K562 (cell line): ENCODE results near the gene ALS2CL. TPM values are rescaled to one million over a fixed set of nuclear protein-coding genes. Genes with fewer than 3 reads are reported as not detected.
"Not testable (repeated sequence)": the region's sequence is repeated elsewhere in the genome, so short reads cannot be mapped to it uniquely, and the experiment has no call there.

Experiments
- ATAC-seq: fragments of 200-7000 bp; cut with Tn5 transposase; 3 replicates; pipeline ENCODE4 v1.9.1; 2020; ENCODE audit warnings: moderate library complexity
- BruUV-seq: library from RNA; stranded (reverse); fragments of 400-500 nt; replicated peaks from 2 replicates; lab custom pipeline; 2021; lab: Mats Ljungman, UMichigan
- CTCF ChIA-PET: fragments of 300-600 bp; formaldehyde crosslinking; extraction: SDS; loops from one replicate; lab custom pipeline; 2021; ENCODE audit warnings: low intra/inter-chr PET ratio; lab: Yijun Ruan, JAX
- POLR2A ChIA-PET: fragments of 300-600, 350-650 bp; sonication (Branson Sonifier 250); formaldehyde crosslinking; extraction: SDS; loops from one replicate; lab custom pipeline; 2021; ENCODE audit warnings: antibody characterized with exemption, inconsistent platforms; lab: Yijun Ruan, JAX
- DNase-seq, 4 experiments: peaks; one replicate each; pipeline versions ENCODE4 v3.0.0 to v3.0.0-alpha.2; 2011 to 2018; ENCODE audit warnings: low spot score in 3 of 4, mixed read lengths in 3 of 4; ENCODE audit errors: extremely low read depth in 1 of 4
- FAIRE-seq: peaks from 2 replicates; lab custom pipeline; 2011; peaks lifted over from hg19 to GRCh38; lab: Jason Lieb, UNC
- H2AFZ ChIP-seq: 2 replicates; pipeline ENCODE4 v1.6.0; 2011; ENCODE audit warnings: low read depth, low read length, control low read depth, inconsistent platforms
- H3K27ac ChIP-seq: fragments of 200-600 bp; 3 replicates; pipeline ENCODE4 v1.8.0; 2011; ENCODE audit warnings: low read depth, mild to moderate bottlenecking, control low read depth, inconsistent platforms, low read length, moderate library complexity, mixed read lengths; ENCODE audit errors: extremely low read depth
- H3K27me3 ChIP-seq, 2 experiments: fragments of 300-600 bp in 1 of 2; 2 replicates in 1 of 2; 3 replicates in 1 of 2; pipeline versions ENCODE4 v1.6.0 to v1.8.0; 2011; ENCODE audit warnings: inconsistent platforms in 2 of 2, low read length in 2 of 2, mild to moderate bottlenecking in 1 of 2, mixed read lengths in 1 of 2, moderate library complexity in 1 of 2; ENCODE audit not compliant: control insufficient read depth in 2 of 2, insufficient read depth in 2 of 2
- H3K36me3 ChIP-seq: fragments of 300-600 bp; 3 replicates; pipeline ENCODE4 v1.8.0; 2011; ENCODE audit warnings: mild to moderate bottlenecking, low read length, inconsistent platforms; ENCODE audit not compliant: control insufficient read depth, insufficient read depth
- H3K4me1 ChIP-seq, 2 experiments: fragments of 200-600 bp in 1 of 2; replicated peaks in 1 of 2; 2 replicates in 1 of 2; 3 replicates in 1 of 2; pipeline versions ENCODE4 v1.5.1 to v1.8.0; 2011; ENCODE audit warnings: inconsistent platforms in 2 of 2, low read length in 2 of 2, mild to moderate bottlenecking in 1 of 2, mixed read lengths in 1 of 2, moderate library complexity in 1 of 2; ENCODE audit not compliant: control insufficient read depth in 2 of 2, insufficient read depth in 2 of 2
- H3K4me2 ChIP-seq: 2 replicates; pipeline ENCODE4 v1.6.1; 2011; ENCODE audit warnings: low read length, control low read depth, inconsistent platforms, mixed read lengths; ENCODE audit not compliant: insufficient read depth
- H3K4me3 ChIP-seq: fragments of 200-600 bp; sonication (generic), shearing (Covaris generic); 2 replicates; pipeline ENCODE4 v1.5.1; 2016; ENCODE audit warnings: control low read depth, inconsistent platforms
- H3K79me2 ChIP-seq: fragments of 200-600 bp; 3 replicates; pipeline ENCODE4 v1.8.0; 2011; ENCODE audit warnings: low read length, inconsistent platforms; ENCODE audit not compliant: control insufficient read depth, insufficient read depth
- H3K9ac ChIP-seq, 2 experiments: 2 replicates each; pipeline versions ENCODE4 v1.6.0 to v1.6.1; 2011; ENCODE audit warnings: low read depth in 2 of 2, low read length in 2 of 2, control low read depth in 1 of 2, inconsistent platforms in 1 of 2, mild to moderate bottlenecking in 1 of 2, mixed read lengths in 1 of 2; ENCODE audit not compliant: insufficient read depth in 1 of 2
- H3K9me1 ChIP-seq: one replicate; pipeline ENCODE4 v1.6.0; 2011; ENCODE audit warnings: inconsistent platforms, mild to moderate bottlenecking, low read length, moderate library complexity; ENCODE audit not compliant: control insufficient read depth, insufficient read depth
- H3K9me3 ChIP-seq: replicated peaks from 2 replicates; pipeline ENCODE4 v1.5.1; 2011; ENCODE audit warnings: low read depth, low read length, inconsistent platforms; ENCODE audit not compliant: control insufficient read depth, insufficient read depth
- H4K20me1 ChIP-seq: replicated peaks from 2 replicates; pipeline ENCODE4 v1.6.1; 2011; ENCODE audit warnings: low read length, inconsistent platforms, mixed read lengths; ENCODE audit not compliant: control insufficient read depth, insufficient read depth
- BCOR ChIP-seq: fragments of 450-650 bp; IDR thresholded peaks from 2 replicates; pipeline ENCODE4 v1.6.1; 2016
- FOXA1 ChIP-seq: fragments of 450-650 bp; IDR thresholded peaks from 2 replicates; pipeline ENCODE4 v1.6.1; 2016; ENCODE audit warnings: mild to moderate bottlenecking, borderline replicate concordance
- HMGN3 ChIP-seq: IDR thresholded peaks from 2 replicates; pipeline ENCODE4 v1.6.1; 2011; ENCODE audit warnings: borderline replicate concordance, low read depth, mild to moderate bottlenecking, mixed read lengths, low read length; ENCODE audit not compliant: insufficient read length; ENCODE audit errors: extremely low read depth
- KLF13 ChIP-seq: fragments of 450-650 bp; IDR thresholded peaks from 2 replicates; pipeline ENCODE4 v1.6.1; 2016; ENCODE audit warnings: missing genetic modification characterization, low read depth, mild to moderate bottlenecking, missing compliant biosample characterization, moderate library complexity, borderline replicate concordance
- MIER1 ChIP-seq: fragments of 450-650 bp; IDR thresholded peaks from 2 replicates; pipeline ENCODE4 v1.6.1; 2016; ENCODE audit warnings: antibody characterized with exemption, mild to moderate bottlenecking, low read depth
- PHB ChIP-seq: fragments of 250-450 bp; sonication (Bioruptor Pico); IDR thresholded peaks from 2 replicates; pipeline ENCODE4 v1.5.0; 2021
- PKNOX1 ChIP-seq: fragments of 450-650 bp; IDR thresholded peaks from 2 replicates; pipeline ENCODE4 v1.6.1; 2016
- SLC30A9 ChIP-seq: fragments of 250-450 bp; sonication (Bioruptor Pico); IDR thresholded peaks from 2 replicates; pipeline ENCODE4 v1.8.0; 2022; ENCODE audit warnings: mild to moderate bottlenecking, moderate library complexity
- U2AF2 ChIP-seq: fragments of 200-400 bp; formaldehyde crosslinking; optimal IDR thresholded peaks from 2 replicates; pipeline ENCODE3; 2017; ENCODE audit warnings: low read depth, mild to moderate bottlenecking, low read length
- ZNF133 ChIP-seq: fragments of 250-450 bp; sonication (Bioruptor Pico); IDR thresholded peaks from 2 replicates; pipeline ENCODE4 v1.4.0; 2020; ENCODE audit warnings: mild to moderate bottlenecking
- ZNF146 ChIP-seq: IDR thresholded peaks from one replicate; pipeline ENCODE4 v1.6.1; 2018; ENCODE audit warnings: missing compliant biosample characterization; ENCODE audit not compliant: unreplicated experiment
- ZNF274 ChIP-seq: IDR thresholded peaks from 2 replicates; pipeline ENCODE4 v1.6.1; 2011; ENCODE audit warnings: low read depth, mild to moderate bottlenecking, low read length, moderate library complexity, borderline replicate concordance
- ZNF507 ChIP-seq: conservative IDR thresholded peaks from 2 replicates; pipeline ENCODE4 v1.6.1; 2017; ENCODE audit warnings: missing genetic modification characterization, missing compliant biosample characterization
- ZNF707 ChIP-seq: fragments of 250-450 bp; sonication (Bioruptor Pico); conservative IDR thresholded peaks from 2 replicates; pipeline ENCODE4 v1.8.0; 2022; ENCODE audit warnings: inconsistent platforms, mild to moderate bottlenecking, moderate library complexity
- WGBS: fragments of 100-300 bp; shearing (Covaris generic); methylation state at CpG from one replicate; pipeline ENCODE4 v1.1.6; 2016; ENCODE audit warnings: low coverage, mixed read lengths; ENCODE audit not compliant: insufficient coverage; ENCODE audit errors: missing lambda C conversion rate; 5-methylcytosine and 5-hydroxymethylcytosine counted together
- in situ Hi-C: fragments of 300-500 bp; cut with MboI; formaldehyde crosslinking; loops from 4 replicates; pipeline ENCODE4 v1.15.0; 2018; ENCODE audit warnings: inconsistent platforms, mixed read lengths
- intact Hi-C: fragments of 100-400 bp; cut with micrococcal nuclease; formaldehyde crosslinking; loops from 2 replicates; pipeline ENCODE4 v1.14.2; 2022
- polyA plus RNA-seq, 8 experiments: library from polyadenylated mRNA; depleted of rRNA in 4 of 8; stranded (reverse) in 5 of 8; unstranded in 3 of 8; fragments of >200 nt; fragmentation: Nextera tagmentation in 2 of 8; fragmentation: Illumina TruSeq in 1 of 8; extraction: Ambion mirVana in 2 of 8; extraction: Trizol in 1 of 8; gene quantifications; 2 replicates each; pipeline versions ENCODE4 v1.2.1 to v1.2.3, GENCODE V29; 2011 to 2014; ENCODE audit warnings: inconsistent platforms in 1 of 8, missing spikeins in 1 of 8
- total RNA-seq, 7 experiments: library from RNA; depleted of rRNA in 6 of 7; stranded (reverse); fragments of >200 nt in 6 of 7; fragmentation: Illumina TruSeq in 2 of 7; extraction: Trizol in 2 of 7; gene quantifications; 2 replicates each; pipeline versions ENCODE4 v1.2.1 to v1.2.3, GENCODE V29; 2011 to 2021; ENCODE audit warnings: low replicate concordance in 1 of 7

Gene ALS2CL
- total and polyA plus RNA-seq, 9 of the 15 experiments (the other 6 are each of a cell fraction or from before 2014, with no cell fraction given) = 0.03 to 0.13 (median 0.05) TPM; not detected in 3

- ATAC-seq, CTCF ChIA-PET, H3K9ac ChIP-seq, H4K20me1 ChIP-seq, in situ Hi-C loops, H2AFZ ChIP-seq, H3K9me3 ChIP-seq, H3K9me1 ChIP-seq, FAIRE-seq, H3K27ac ChIP-seq, H3K4me2 ChIP-seq, H3K4me3 ChIP-seq, H3K79me2 ChIP-seq, H3K4me1 ChIP-seq, BruUV-seq, H3K36me3 ChIP-seq, DNase-seq, intact Hi-C loops: not testable (repeated sequence)
- POLR2A ChIA-PET = interaction anchor here (0.6 kb wide), 1 partner anchor 11 kb away, joined by 3 read pairs; no protein-coding TSS in a partner anchor
- peak; percentile 89 for TF ChIP-seq ZNF146 (CRISPR knock-in tag)
- 0 out of 2 replicates have a peak, but pooled peaks have one; percentile 30 for TF ChIP-seq BCOR
- peaks cover 9 to 55% of the 10 kb centered on the region in 2 experiments for H3K27me3 ChIP-seq
- WGBS = 0% methylated on average over 3 of the region's 3 CpGs
Measured at GRCh38 chr3:46739565-46739964, 46.1 kb upstream of the ALS2CL start.

GRCh38 chr3:46737329-46737731, 43.9 kb upstream of the ALS2CL start:
- ATAC-seq = no peak
- intact Hi-C loops = no loop called here
- 1% methylated on average over 4 of the region's 4 CpGs for WGBS
- Histone ChIP-seq H3K4me2 (no peak overlapping the region), H3K36me3 (no peaks in the 10 kb centered on the region), H3K9me1 (no peaks in the 10 kb centered on the region), H3K79me2 (no peaks in the 10 kb centered on the region), H4K20me1 (peaks cover 6% of the 10 kb centered on the region; the same call in 1 of the 2 replicates), H3K4me3 (no peak overlapping the region), H3K27me3 (peaks cover 8 to 48% of the 10 kb centered on the region in 2 experiments), H3K27ac (no peak overlapping the region), H2AFZ (no peak overlapping the region), H3K9ac (no peak overlapping the region), H3K9me3 (no peaks in the 10 kb centered on the region), H3K4me1 (no peaks in the 10 kb centered on the region)
- ChIA-PET POLR2A (interaction anchor here (0.6 to 1.4 kb wide), 3 partner anchors 9 to 288 kb away, joined by 3 to 6 read pairs (median 5); no protein-coding TSS in a partner anchor), CTCF (no interaction called here)
- BruUV-seq = no TSS peak
- DNase-seq = no peak
- in situ Hi-C loops = no loop called here
- FAIRE-seq = no peak
- TF ChIP-seq FOXA1 = no peak
- TF ChIP-seq ZNF507 (tag) = no peak
- TF ChIP-seq PKNOX1 = no peak
- no peak for TF ChIP-seq ZNF707 (CRISPR knock-in tag)
- TF ChIP-seq PHB (CRISPR knock-in tag) = no peak
- TF ChIP-seq ZNF274 = no peak
- TF ChIP-seq KLF13 (tag) = no peak
- TF ChIP-seq ZNF133 (CRISPR knock-in tag) = no peak
- TF ChIP-seq U2AF2 = no peak
- no peak for TF ChIP-seq SLC30A9
- no peak for TF ChIP-seq HMGN3
- TF ChIP-seq MIER1 = no peak
